Measurements from ENCODE around the gene ACADSB. TPM values are rescaled to one million over a fixed set of nuclear protein-coding genes. Genes with fewer than 3 reads are reported as not detected.

Gene ACADSB
- total RNA-seq, 1 donor = 4.3 TPM

DNA sequence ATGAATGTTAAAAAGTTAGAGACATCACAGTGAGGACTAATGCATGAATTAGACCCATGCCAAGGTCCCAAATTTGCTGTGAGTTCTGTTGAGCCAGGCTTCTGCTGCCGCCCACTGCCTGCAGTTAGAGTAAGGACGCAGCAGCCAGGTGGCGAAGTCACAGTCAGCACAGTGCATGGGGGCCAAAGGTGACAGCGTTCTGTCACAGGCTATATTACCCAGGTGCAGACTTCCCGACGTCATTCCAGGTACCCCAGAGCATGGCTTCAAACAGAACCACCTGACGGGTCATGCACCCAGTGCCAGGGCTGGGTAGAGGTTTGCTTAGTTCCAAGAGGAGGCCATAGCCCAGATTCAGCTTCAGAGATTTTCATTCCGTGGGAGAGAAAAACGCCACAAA lies 93.1 kb downstream of the ACADSB start:
- H3K4me3 ChIP-seq (ENCODE audit: low read depth, low read length) = no peak overlapping the region
- no peak for TF ChIP-seq CTCF (IDR thresholded peaks at IDR 0.05; ENCODE audit: insufficient read depth, low read depth, low read length)
- no peak for DNase-seq (ENCODE audit: low read depth)

GRCh38 chr10:123102673-123103072 lies 93.9 kb downstream of the ACADSB start:
- DNase-seq (ENCODE audit: low read depth) = no peak
- TF ChIP-seq CTCF (IDR thresholded peaks at IDR 0.05; ENCODE audit: insufficient read depth, low read depth, low read length) = no peak
- H3K4me3 ChIP-seq (ENCODE audit: low read depth, low read length) = no peak overlapping the region

DNA sequence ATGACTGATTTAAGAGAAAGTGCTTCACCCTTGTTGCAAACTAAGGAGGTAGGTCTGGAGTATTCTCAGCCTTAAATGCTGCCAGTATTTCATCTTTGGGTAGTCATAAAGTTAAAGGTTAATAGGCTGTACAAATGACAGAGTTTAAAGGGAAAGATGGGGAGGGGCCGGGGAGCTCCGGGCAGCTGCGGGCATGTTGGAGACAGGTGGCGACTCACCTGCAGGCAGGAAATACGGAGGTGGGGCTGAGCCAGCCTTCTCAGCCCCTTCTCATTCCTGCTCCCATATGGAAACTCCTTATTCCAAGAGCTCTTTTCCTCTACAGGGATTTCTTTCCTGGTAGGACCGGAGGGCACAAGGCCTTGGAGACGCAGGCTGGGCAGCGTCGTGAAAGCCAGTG lies 95.1 kb downstream of the ACADSB start:
- no peak for DNase-seq (ENCODE audit: low read depth)
- no peak for TF ChIP-seq CTCF (IDR thresholded peaks at IDR 0.05; ENCODE audit: insufficient read depth, low read depth, low read length)

More for the DNA sequence above, 95.1 kb downstream of the ACADSB start:
- no peak overlapping the region for H3K4me3 ChIP-seq (ENCODE audit: low read depth, low read length)

Other genes with a start within 250 kb of the ACADSB start
- gene CUZD1, start 163.1 kb upstream of the ACADSB start, total RNA-seq = 0.32 and 0.43 TPM in 2 replicates
- 2.9 and 3.5 TPM in 2 replicates for gene FAM24B, start 129.4 kb upstream of the ACADSB start, total RNA-seq
- gene FAM24A, start 98.4 kb upstream of the ACADSB start, total RNA-seq = not detected in 2 replicates
- 9.7 and 9.9 TPM in 2 replicates for gene C10orf88, start 54.8 kb upstream of the ACADSB start, total RNA-seq
- 5.5 and 5.6 TPM in 2 replicates for gene PSTK, start 28.6 kb upstream of the ACADSB start, total RNA-seq
- 2.9 and 4.3 TPM in 2 replicates for gene IKZF5, start 211 bp upstream of the ACADSB start, total RNA-seq
- not detected in 2 replicates for gene HMX3, start 127.0 kb downstream of the ACADSB start, total RNA-seq
- gene HMX2, start 139.1 kb downstream of the ACADSB start, total RNA-seq = not detected in 2 replicates
- gene BUB3, start 145.4 kb downstream of the ACADSB start, total RNA-seq = 134 and 158 TPM in 2 replicates